Body of pancreas (tissue), 4 donors: Measurements from ENCODE around the gene TMEM250. TPM values are rescaled to one million over a fixed set of nuclear protein-coding genes. Genes with fewer than 3 reads are reported as not detected.

ENCODE experiments used
- ATAC-seq: fragments of 150-250 bp; one replicate; pipeline ENCODE4 v1.9.1; 2016
- DNase-seq, 4 donors: peaks; one replicate each; pipeline ENCODE4 v3.0.0-alpha.2; 2019
- H3K27ac ChIP-seq, 4 donors: fragments of 200-600 bp; sonication (generic); 1 replicate in 3 of 4; 2 replicates in 1 of 4; pipeline versions ENCODE4 v1.5.1 to v1.6.1; 2016 to 2019; ENCODE audit warnings: mild to moderate bottlenecking in 1 of 4, mixed read lengths in 1 of 4, moderate library complexity in 1 of 4
- H3K27me3 ChIP-seq, 2 donors: fragments of 200-600 bp; sonication (generic); one replicate each; pipeline ENCODE4 v1.6.0; 2016; ENCODE audit warnings: mild to moderate bottlenecking in 1 of 2
- H3K36me3 ChIP-seq, 2 donors: fragments of 200-600 bp; sonication (generic); replicated peaks in 1 of 2; 2 replicates each; pipeline ENCODE4 v1.5.1; 2016; ENCODE audit warnings: low read depth in 2 of 2; ENCODE audit not compliant: insufficient read depth in 1 of 2
- H3K4me1 ChIP-seq: fragments of 200-600 bp; sonication (generic); one replicate; pipeline ENCODE4 v1.6.0; 2016
- H3K4me3 ChIP-seq, 2 donors: fragments of 200-600 bp; sonication (generic); 1 replicate in 1 of 2; 2 replicates in 1 of 2; pipeline ENCODE4 v1.5.1; 2016 to 2019
- H3K9me3 ChIP-seq, 3 donors: fragments of 200-600 bp; sonication (generic); 1 replicate in 2 of 3; 2 replicates in 1 of 3; pipeline ENCODE4 v1.5.1; 2016
- POLR2A ChIP-seq, 3 donors: fragments of 450-650 bp; IDR thresholded peaks; one replicate each; pipeline ENCODE4 v1.6.1; 2016; ENCODE audit warnings: antibody characterized with exemption in 3 of 3, mild to moderate bottlenecking in 2 of 3
- WGBS, 2 donors: methylation state at CpG; one replicate each; pipeline ENCODE4 v1.1.5; 2017; 5-methylcytosine and 5-hydroxymethylcytosine counted together
- intact Hi-C: fragments of 100-400 bp; cut with DNase I; formaldehyde crosslinking; loops from one replicate; pipeline ENCODE4 v1.15.1; 2023
- total RNA-seq, 2 donors: library from RNA; depleted of rRNA; stranded (reverse); fragments of >200 nt; gene quantifications; one replicate each; pipeline ENCODE4 v1.1.0, GENCODE V29; 2016
- TF ChIP-seq, protein P1 (sequence below), 7 experiments: fragments of 450-650 bp in 4 of 7; fragments of 200-600 bp in 3 of 7; sonication (generic) in 3 of 7; IDR thresholded peaks; one replicate each; pipeline ENCODE4 v1.5.1; 2016 to 2019; ENCODE audit warnings: antibody characterized with exemption in 7 of 7

Gene TMEM250
- total RNA-seq, 2 donors from 2014 or later = 21.3 to 47.1 TPM

DNA sequence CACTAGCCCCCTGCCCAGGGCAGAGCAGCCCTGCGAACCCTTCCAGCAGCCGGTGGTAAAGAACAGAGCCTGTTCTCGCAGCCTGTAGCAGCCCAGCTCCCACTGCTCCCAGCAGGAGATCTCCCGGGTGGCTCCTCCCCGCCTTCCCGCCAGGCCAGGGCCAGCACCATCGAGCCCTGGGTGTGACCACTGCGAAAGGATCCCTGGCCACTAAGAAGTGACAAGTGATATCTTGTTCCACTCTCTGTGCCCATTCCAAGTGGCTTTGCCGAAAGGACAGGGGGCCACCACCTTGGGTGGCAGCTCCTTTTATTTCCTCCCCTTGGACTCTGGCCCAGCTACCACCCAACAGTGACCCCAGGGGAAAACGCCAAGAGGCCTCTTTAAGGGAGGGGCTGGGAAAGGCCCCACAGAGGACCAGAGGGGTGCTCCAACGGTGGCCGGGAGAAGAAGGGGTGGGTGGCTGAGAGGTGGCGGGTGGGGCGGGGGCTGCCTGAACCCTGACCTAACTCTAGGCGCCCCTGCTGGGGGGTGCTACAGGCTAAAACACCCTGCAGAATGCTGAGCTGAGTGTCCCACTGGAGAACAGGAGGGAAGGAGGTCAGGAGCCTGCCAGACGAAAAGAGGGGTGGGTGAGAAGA lies 25.2 kb downstream of the TMEM250 start:
- no peak for TF ChIP-seq POLR2A (IDR thresholded peaks at IDR 0.05)
- TF ChIP-seq, protein P1, sequence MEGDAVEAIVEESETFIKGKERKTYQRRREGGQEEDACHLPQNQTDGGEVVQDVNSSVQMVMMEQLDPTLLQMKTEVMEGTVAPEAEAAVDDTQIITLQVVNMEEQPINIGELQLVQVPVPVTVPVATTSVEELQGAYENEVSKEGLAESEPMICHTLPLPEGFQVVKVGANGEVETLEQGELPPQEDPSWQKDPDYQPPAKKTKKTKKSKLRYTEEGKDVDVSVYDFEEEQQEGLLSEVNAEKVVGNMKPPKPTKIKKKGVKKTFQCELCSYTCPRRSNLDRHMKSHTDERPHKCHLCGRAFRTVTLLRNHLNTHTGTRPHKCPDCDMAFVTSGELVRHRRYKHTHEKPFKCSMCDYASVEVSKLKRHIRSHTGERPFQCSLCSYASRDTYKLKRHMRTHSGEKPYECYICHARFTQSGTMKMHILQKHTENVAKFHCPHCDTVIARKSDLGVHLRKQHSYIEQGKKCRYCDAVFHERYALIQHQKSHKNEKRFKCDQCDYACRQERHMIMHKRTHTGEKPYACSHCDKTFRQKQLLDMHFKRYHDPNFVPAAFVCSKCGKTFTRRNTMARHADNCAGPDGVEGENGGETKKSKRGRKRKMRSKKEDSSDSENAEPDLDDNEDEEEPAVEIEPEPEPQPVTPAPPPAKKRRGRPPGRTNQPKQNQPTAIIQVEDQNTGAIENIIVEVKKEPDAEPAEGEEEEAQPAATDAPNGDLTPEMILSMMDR (IDR thresholded peaks at IDR 0.05) = no peak
- DNase-seq (peak in 2 of 4 donors; percentile 44 to 59), ATAC-seq (no peak)
- H3K36me3 ChIP-seq = no peaks in the 10 kb centered on the region
- peak overlapping the region; percentile 52 to 93 (median 86) for H3K27ac ChIP-seq
- peaks cover 63% of the 10 kb centered on the region for H3K4me1 ChIP-seq
- WGBS, 2 donors = 26 to 32% methylated on average over 10 to 16 of the region's 16 CpGs
- H3K9me3 ChIP-seq = no peaks in the 10 kb centered on the region
- peak overlapping the region in 1 of 2 donors; percentile 74 for H3K4me3 ChIP-seq
- intact Hi-C loops = loop anchor here (5.0 kb wide), 1 partner anchor 36 kb away; no protein-coding TSS in a partner anchor
- H3K27me3 ChIP-seq = no peaks in the 10 kb centered on the region

DNA sequence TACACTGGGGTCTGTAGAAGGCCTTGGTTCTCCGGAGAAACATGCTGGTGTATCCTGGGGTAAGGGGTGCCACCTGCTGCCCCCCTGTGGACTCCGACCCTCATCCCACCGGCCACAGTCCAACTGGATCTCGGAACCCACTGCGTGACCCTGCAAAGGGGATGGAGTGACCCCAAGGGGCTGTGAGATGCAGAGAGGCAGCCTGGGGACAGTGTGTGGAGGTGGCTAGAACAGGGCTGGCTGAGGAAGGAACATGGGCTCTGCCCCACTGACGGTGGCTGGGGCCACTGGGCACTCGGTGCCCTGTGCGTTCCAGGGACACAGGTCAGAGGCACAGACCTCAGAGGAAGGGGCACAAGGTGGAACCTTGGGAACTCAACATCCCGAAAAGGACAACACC lies 25.9 kb downstream of the TMEM250 start:
- intact Hi-C loops = loop anchor here (5.0 kb wide), 1 partner anchor 35 kb away; no protein-coding TSS in a partner anchor
- Histone ChIP-seq H3K9me3 (no peaks in the 10 kb centered on the region), H3K4me1 (peaks cover 65% of the 10 kb centered on the region), H3K27ac (peak overlapping the region in 3 of 4 donors; percentile 85 to 93 (median 88)), H3K4me3 (no peak overlapping the region), H3K36me3 (no peaks in the 10 kb centered on the region), H3K27me3 (no peaks in the 10 kb centered on the region)
- no peak for ATAC-seq
- 79 to 83% methylated on average over 6 to 9 of the region's 9 CpGs for WGBS, 2 donors
- no peak for DNase-seq
- no peak for TF ChIP-seq POLR2A (IDR thresholded peaks at IDR 0.05)
- TF ChIP-seq, protein P1 (IDR thresholded peaks at IDR 0.05) = no peak

DNA sequence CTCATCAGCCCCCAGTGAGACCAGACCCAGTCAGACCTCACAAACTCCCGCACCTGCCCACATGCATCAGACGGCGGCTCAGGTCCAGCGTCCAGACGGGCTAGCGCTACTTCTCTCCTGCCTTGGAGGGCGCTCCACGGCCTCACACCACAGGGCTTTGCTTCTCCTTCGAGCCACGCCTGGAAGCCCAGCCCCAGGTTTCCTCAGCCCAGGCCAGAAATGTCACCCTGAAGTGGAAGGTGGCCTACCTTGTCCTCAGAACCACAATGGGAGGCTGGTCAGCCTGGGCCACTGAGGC lies 26.4 kb downstream of the TMEM250 start:
- Histone ChIP-seq H3K9me3 (no peaks in the 10 kb centered on the region), H3K4me1 (peaks cover 70% of the 10 kb centered on the region), H3K36me3 (no peaks in the 10 kb centered on the region), H3K27ac (peak overlapping the region in 3 of 4 donors; percentile 52 to 88 (median 85)), H3K27me3 (no peaks in the 10 kb centered on the region), H3K4me3 (no peak overlapping the region)
- ATAC-seq = no peak
- intact Hi-C loops = loop anchor here (5.0 kb wide), 1 partner anchor 35 kb away; no protein-coding TSS in a partner anchor
- DNase-seq = no peak
- TF ChIP-seq, protein P1 (IDR thresholded peaks at IDR 0.05) = no peak
- TF ChIP-seq POLR2A (IDR thresholded peaks at IDR 0.05) = no peak
- 77 to 83% methylated on average over 10 of the region's 10 CpGs for WGBS, 2 donors

DNA sequence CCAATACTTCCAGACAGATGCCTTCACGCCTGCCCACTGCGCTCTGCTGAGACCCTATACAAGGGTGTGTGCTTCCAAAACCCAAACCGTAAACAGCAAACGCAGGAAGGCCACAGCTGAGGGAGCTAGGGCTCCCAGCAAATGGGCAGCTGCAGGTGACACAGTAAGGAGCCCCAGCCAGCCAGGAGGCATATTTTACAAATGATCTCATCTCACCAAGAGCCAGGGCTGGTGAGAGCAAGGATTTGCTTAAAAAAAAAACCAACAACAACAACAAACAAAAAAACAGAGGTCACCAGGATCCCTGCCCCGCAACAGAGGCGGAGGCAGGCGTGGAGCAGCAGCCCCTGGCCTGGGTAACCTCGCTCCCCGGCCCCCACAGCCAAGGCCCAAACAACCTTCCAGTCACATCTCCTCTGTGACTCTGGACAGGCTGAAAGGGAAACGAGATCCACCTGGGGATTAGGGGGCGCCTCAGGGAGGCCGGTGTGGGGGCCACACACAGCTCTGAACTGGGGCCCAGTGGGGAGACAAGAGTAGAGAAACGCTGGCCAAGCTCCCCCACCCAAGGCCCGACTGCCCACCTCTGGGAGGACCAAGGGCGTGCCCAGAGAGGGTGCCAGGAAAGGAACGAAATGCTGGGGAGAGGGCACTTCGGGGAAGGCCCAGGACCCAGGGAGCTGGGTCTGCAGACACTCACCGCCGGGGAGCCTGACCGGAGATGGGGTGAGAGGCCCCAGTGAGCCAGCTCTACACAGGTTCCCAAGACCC lies 26.9 kb downstream of the TMEM250 start:
- 78 to 81% methylated on average over 20 of the region's 20 CpGs for WGBS, 2 donors
- Histone ChIP-seq H3K36me3 (no peaks in the 10 kb centered on the region), H3K27me3 (no peaks in the 10 kb centered on the region), H3K27ac (peak overlapping the region; percentile 49 to 88 (median 53)), H3K9me3 (no peaks in the 10 kb centered on the region), H3K4me3 (no peak overlapping the region), H3K4me1 (peaks cover 75% of the 10 kb centered on the region)
- intact Hi-C loops = loop anchor here (5.0 kb wide), 1 partner anchor 34 kb away; no protein-coding TSS in a partner anchor
- ATAC-seq = no peak
- peak in 2 of 4 donors; percentile 56 to 58 for DNase-seq
- TF ChIP-seq, protein P1 (IDR thresholded peaks at IDR 0.05) = no peak
- peak in 1 of 3 donors; percentile 14 for TF ChIP-seq POLR2A (IDR thresholded peaks at IDR 0.05)
